ENCODE measurements around the gene ZNF285. TPM values are rescaled to one million over a fixed set of nuclear protein-coding genes. Genes with fewer than 3 reads are reported as not detected.
A peak's percentile ranks its signal among the peaks of the same experiment; 100 is the strongest.

ZNF285 gene
- polyA plus RNA-seq, 1 of the 3 experiments (the other 2 are of a cell fraction), result 0.87 TPM

DNA sequence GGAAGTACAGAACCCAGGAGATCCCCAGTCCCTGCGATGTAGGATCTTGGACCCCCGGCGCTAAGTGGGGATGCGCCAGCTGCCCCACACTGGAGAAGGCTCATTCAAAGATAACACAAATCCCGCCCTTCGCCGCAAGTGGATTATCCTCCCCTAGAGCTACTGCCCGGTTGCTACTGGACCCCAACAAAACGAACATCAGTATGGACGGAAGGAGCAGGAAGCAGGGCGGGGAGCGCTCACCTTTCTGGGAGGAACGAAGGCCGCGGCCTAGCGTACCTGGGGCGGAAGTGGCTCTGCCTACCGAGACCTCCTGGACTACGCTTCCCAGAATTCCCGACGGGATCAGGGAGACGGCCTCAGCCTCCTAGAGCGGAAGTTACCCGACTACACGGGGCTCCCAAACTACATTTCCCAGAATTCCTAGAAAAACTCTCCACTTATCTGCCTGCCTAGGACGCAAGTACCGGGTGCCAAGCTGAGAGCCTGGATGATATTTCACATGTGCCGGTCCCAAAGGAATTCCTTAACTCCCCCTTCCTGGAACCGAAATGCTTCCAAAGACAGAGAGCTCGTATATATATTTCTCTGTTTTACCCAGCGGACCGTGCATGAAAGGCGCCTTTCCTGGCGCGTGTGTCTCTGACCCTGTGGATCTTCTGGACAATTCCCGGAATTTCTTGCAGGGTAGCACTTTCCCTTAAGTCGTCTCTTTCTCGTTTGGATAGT is 44.9 kb downstream of the ZNF285 start, which contains the start of gene ZNF112:
TSS of gene ZNF112 (minus strand) at position 298 of the 729 bp plus-strand sequence. CDS start 16,141 bp downstream, outside the sequence.
- POLR2A ChIA-PET, result interaction anchor here (1.4 to 1.5 kb wide), 2 partner anchors 52 to 144 kb away, joined by 4 to 5 read pairs; partner anchors contain the start of genes ZNF180 and ZNF235
- TF ChIP-seq YY1 (IDR thresholded peaks at IDR 0.05; ENCODE audit: low read depth), result no peak
- no peak for TF ChIP-seq TCF12 (IDR thresholded peaks at IDR 0.05)
- peak; percentile 88 for TF ChIP-seq CHD2 (IDR thresholded peaks at IDR 0.05; ENCODE audit: low read length, partially characterized antibody)
- no peak for TF ChIP-seq RCOR1 (IDR thresholded peaks at IDR 0.05; ENCODE audit: low read length)
- TF ChIP-seq, protein P1, sequence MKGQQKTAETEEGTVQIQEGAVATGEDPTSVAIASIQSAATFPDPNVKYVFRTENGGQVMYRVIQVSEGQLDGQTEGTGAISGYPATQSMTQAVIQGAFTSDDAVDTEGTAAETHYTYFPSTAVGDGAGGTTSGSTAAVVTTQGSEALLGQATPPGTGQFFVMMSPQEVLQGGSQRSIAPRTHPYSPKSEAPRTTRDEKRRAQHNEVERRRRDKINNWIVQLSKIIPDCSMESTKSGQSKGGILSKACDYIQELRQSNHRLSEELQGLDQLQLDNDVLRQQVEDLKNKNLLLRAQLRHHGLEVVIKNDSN (IDR thresholded peaks at IDR 0.05; ENCODE audit: borderline replicate concordance, low read depth), result no peak
- no peak for TF ChIP-seq NRF1 (IDR thresholded peaks at IDR 0.05; ENCODE audit: low read depth, low read length)
- TF ChIP-seq PBX3 (IDR thresholded peaks at IDR 0.05), result no peak
- TF ChIP-seq POLR2AphosphoS5 (IDR thresholded peaks at IDR 0.05; ENCODE audit: low read depth, low read length), result peak; percentile 82
- TF ChIP-seq, protein P2, sequence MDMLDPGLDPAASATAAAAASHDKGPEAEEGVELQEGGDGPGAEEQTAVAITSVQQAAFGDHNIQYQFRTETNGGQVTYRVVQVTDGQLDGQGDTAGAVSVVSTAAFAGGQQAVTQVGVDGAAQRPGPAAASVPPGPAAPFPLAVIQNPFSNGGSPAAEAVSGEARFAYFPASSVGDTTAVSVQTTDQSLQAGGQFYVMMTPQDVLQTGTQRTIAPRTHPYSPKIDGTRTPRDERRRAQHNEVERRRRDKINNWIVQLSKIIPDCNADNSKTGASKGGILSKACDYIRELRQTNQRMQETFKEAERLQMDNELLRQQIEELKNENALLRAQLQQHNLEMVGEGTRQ (IDR thresholded peaks at IDR 0.05; ENCODE audit: borderline replicate concordance, low read depth, low read length), result no peak
- TF ChIP-seq, protein P3, sequence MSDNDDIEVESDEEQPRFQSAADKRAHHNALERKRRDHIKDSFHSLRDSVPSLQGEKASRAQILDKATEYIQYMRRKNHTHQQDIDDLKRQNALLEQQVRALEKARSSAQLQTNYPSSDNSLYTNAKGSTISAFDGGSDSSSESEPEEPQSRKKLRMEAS (IDR thresholded peaks at IDR 0.05; ENCODE audit: low read depth), result peak; percentile 53; the same call in 1 of the 2 replicates
- no peak for TF ChIP-seq JUND (IDR thresholded peaks at IDR 0.05)
- TF ChIP-seq TEAD4 (IDR thresholded peaks at IDR 0.05; ENCODE audit: borderline replicate concordance, insufficient read depth), result no peak
- no peak for TF ChIP-seq NFIC (IDR thresholded peaks at IDR 0.05; ENCODE audit: borderline replicate concordance)
- TF ChIP-seq RFX5 (IDR thresholded peaks at IDR 0.05; ENCODE audit: low read length), result no peak
- no peak for TF ChIP-seq SIN3A (IDR thresholded peaks at IDR 0.05; ENCODE audit: borderline replicate concordance, low read depth, low read length)
- no peak for TF ChIP-seq FOXJ3 (CRISPR knock-in tag; IDR thresholded peaks at IDR 0.05)
- no peak for TF ChIP-seq MEF2A (IDR thresholded peaks at IDR 0.05; ENCODE audit: borderline replicate concordance, low read depth)
- TF ChIP-seq, protein P4, sequence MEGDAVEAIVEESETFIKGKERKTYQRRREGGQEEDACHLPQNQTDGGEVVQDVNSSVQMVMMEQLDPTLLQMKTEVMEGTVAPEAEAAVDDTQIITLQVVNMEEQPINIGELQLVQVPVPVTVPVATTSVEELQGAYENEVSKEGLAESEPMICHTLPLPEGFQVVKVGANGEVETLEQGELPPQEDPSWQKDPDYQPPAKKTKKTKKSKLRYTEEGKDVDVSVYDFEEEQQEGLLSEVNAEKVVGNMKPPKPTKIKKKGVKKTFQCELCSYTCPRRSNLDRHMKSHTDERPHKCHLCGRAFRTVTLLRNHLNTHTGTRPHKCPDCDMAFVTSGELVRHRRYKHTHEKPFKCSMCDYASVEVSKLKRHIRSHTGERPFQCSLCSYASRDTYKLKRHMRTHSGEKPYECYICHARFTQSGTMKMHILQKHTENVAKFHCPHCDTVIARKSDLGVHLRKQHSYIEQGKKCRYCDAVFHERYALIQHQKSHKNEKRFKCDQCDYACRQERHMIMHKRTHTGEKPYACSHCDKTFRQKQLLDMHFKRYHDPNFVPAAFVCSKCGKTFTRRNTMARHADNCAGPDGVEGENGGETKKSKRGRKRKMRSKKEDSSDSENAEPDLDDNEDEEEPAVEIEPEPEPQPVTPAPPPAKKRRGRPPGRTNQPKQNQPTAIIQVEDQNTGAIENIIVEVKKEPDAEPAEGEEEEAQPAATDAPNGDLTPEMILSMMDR (IDR thresholded peaks at IDR 0.05), result no peak
- no peak for TF ChIP-seq FOXM1 (IDR thresholded peaks at IDR 0.05; ENCODE audit: low read depth)
- TF ChIP-seq REST (IDR thresholded peaks at IDR 0.05; ENCODE audit: low read depth, low read length), result no peak
- TF ChIP-seq ELF1 (IDR thresholded peaks at IDR 0.05), result peak; percentile 92
- peak; percentile 79 for TF ChIP-seq MXI1 (IDR thresholded peaks at IDR 0.05; ENCODE audit: low read depth, low read length)
- TF ChIP-seq TAF1 (IDR thresholded peaks at IDR 0.05; ENCODE audit: borderline replicate concordance, low read depth, low read length), result peak; percentile 80
- no peak for TF ChIP-seq EZH2phosphoT487 (IDR thresholded peaks at IDR 0.05; ENCODE audit: borderline replicate concordance, low read depth)
- no peak for TF ChIP-seq EP300 (IDR thresholded peaks at IDR 0.05; ENCODE audit: borderline replicate concordance in 1 of 2, low read depth in 1 of 2, low read length in 1 of 2)
- TF ChIP-seq SMC3 (IDR thresholded peaks at IDR 0.05; ENCODE audit: low read depth, low read length), result no peak

More for the DNA sequence above, 44.9 kb downstream of the ZNF285 start, which contains the start of gene ZNF112:
- H3K4me3 ChIP-seq (ENCODE audit: low read depth in 2 of 2, low read length in 1 of 2), result peak within 1 kb of the TSS; percentile 82 to 90
- H3F3A ChIP-seq (replicated peaks; ENCODE audit: insufficient read depth), result no peaks in the 10 kb centered on the region
- H3K36me3 ChIP-seq (replicated peaks in 1 of 2; ENCODE audit: control insufficient read depth in 1 of 2, insufficient read depth in 2 of 2, low read length in 1 of 2), result peaks cover 8 to 14% of the 10 kb centered on the region in 2 experiments
- peak; percentile 67 for DNase-seq
- peak within 1 kb of the TSS; percentile 83 for H3K9ac ChIP-seq
- CTCF ChIA-PET, result interaction anchor here (1.1 kb wide), 1 partner anchor 144 kb away, joined by 3 read pairs; the partner anchor contains the start of gene ZNF180
- no peaks in the 10 kb centered on the region; a peak in 1 of 4 replicates for H3K4me1 ChIP-seq (ENCODE audit: control insufficient read depth in 1 of 2, insufficient read depth in 2 of 2, low read depth in 1 of 2, low read length in 1 of 2)
- H3K9me3 ChIP-seq, result 0 out of 2 replicates have a peak, but pooled peaks cover 3% of the 10 kb centered on the region
- no peaks in the 10 kb centered on the region for H3K27me3 ChIP-seq (ENCODE audit: insufficient read depth)
- peak within 1 kb of the TSS; percentile 16 to 78; a peak in 1 of 4 replicates for H3K27ac ChIP-seq (ENCODE audit: low read depth in 2 of 2, low read length in 1 of 2)
- peak within 1 kb of the TSS; percentile 77 for H3K4me2 ChIP-seq
- H4K20me1 ChIP-seq (ENCODE audit: insufficient read depth), result no peaks in the 10 kb centered on the region
- H3K9me2 ChIP-seq, result no peaks in the 10 kb centered on the region
- H3K79me2 ChIP-seq (ENCODE audit: insufficient read depth), result peaks cover 37% of the 10 kb centered on the region
- peak within 1 kb of the TSS; percentile 100 for H2AFZ ChIP-seq (ENCODE audit: low read depth)
- WGBS (ENCODE audit: low lambda C conversion rate), result 8% methylated on average over 28 of the region's 38 CpGs

All from SK-N-SH (cell line).